Stimulated activated CD4-positive, alpha-beta T cell treated with anti-CD3 and anti-CD28 coated beads, TNF-alpha, amount 100 ng/mL, for 1 hour (primary cell): ENCODE measurements around the gene PARD3.
"Not testable (repeated sequence)": the region's sequence is repeated elsewhere in the genome, so short reads cannot be mapped to it uniquely, and the experiment has no call there.

ENCODE experiments used
- DNase-seq, 3 donors: peaks; one replicate each; pipeline ENCODE4 v3.0.0-alpha.2; 2020; ENCODE audit warnings: low read depth in 3 of 3, low spot score in 1 of 3

The PARD3 gene

GRCh38 chr10:34475274-34475646 is 339.8 kb downstream of the PARD3 start:
- DNase-seq, result no peak

GRCh38 chr10:34474555-34475273 is 340.4 kb downstream of the PARD3 start:
- no peak for DNase-seq

GRCh38 chr10:34474009-34474376 is 341.1 kb downstream of the PARD3 start:
- no peak for DNase-seq

DNA sequence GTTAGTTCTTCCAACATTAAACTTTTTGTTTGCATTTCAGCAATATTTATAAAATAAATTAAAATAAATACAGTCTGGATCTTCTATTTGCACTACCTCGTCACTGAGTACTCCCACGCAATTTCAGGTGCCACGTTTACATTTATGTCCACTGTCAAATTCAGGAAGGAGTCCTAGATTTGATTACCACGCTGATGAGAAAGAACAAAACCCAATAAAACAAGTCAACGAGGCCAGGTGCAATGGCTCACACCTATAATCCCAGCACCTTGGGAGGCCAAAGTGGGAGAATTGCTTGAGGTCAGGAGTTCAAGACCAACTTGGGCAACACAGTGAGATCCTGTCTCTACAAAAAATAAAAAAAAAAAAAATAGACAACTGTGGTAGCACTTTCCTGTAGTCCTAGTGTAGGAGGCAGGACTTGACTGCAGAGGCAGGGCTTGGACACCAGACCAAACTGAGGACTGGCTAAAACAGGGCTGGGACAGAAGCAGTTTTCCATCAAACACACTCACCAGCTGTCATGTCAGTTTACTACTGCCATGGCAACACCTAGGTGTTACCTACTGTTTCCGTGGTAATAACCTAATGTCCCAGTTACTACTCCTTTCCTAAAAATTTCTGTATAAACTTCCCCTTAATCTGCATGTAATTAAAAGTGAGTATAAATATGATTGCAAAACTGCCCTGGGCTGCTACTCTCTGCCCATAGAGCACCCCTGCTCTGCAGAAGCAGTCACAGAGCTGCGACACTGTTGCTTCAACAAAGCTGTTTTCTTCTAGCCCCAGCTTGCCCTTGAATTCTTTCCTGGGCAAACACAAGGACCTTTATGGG is 341.7 kb downstream of the PARD3 start:
- DNase-seq, result no peak

DNA sequence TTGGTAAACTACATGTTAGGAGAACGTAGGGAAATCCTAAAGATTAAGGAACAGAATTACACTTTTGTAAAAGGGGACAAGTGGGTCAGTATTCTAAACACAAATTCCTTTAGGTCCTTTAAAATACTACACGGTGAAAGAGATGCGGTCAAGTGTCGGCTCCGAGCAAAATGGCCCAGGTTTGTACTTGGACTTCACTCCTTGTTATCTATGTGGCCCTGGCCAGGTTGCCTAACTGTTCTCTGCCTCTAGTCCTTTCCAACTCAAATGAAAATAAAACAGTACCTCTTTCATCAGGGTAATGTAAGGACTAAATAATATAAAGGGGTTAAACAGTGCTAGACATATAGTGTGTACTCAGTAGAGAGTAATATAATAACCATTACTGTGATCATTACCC is 344.8 kb downstream of the PARD3 start:
- no peak for DNase-seq

DNA sequence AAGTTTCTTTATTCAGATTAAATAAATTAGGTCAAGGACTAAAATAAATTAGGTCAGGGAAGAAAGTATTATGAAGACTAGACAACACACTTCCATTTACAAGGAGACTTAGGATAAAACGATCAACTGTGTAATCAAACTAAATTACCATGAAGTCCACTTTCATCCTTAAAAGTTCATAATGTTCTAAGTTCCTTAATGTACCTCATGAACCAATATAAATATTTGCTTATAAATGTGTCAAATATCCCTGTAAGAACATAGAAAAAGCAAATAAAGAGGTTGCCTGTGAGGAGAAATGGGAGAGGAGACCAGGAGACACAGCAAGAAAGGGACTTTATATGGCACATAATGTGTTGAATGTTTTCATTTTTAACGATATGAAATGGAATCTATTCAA is 345.6 kb downstream of the PARD3 start:
- DNase-seq, result no peak

GRCh38 chr10:34467902-34468301 is 347.2 kb downstream of the PARD3 start:
- DNase-seq, result no peak

DNA sequence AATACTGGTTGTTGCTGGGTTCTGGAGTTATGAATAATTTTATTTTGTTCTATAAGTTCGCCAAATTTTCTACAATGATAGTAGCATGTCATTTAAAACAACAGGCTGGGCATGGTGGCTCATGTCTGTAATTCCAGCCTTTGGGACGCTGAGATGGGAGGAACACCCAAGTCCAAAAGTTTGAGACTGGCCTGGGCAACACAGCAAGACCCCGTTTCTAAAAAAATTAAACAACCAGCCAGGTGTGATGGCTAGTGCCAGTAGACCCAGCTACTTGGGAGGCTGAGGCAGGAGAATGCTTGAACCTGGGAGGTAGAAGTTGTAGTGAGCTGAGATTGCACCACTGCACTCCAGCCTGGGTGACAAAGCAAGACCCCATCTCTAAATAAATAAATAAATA is 347.7 kb downstream of the PARD3 start:
- no peak for DNase-seq

GRCh38 chr10:34465678-34466077 is 349.4 kb downstream of the PARD3 start:
- DNase-seq, result no peak

- no peak for DNase-seq
These were observed 350.5 kb downstream of the PARD3 start for GRCh38 chr10:34464591-34464990.

DNA sequence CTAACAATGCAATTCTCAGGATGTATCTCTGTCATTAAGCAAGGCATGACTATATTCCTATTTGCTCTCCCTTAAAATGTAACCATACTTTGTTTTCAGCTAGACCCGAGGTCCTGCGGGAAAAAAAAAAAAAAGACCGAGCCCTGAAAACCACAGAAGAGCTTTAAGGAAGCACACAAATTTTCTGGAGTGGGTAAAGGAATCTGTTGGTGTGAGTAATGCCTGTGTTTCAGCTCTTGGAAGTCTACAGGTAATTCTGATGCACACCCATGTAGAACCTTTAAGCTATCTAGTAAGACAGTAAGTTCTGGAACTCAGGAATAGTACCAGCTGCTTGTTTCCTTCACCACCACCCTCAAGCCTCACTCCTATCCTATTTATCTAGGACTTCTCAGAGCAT is 351.1 kb downstream of the PARD3 start:
- no peak for DNase-seq

DNA sequence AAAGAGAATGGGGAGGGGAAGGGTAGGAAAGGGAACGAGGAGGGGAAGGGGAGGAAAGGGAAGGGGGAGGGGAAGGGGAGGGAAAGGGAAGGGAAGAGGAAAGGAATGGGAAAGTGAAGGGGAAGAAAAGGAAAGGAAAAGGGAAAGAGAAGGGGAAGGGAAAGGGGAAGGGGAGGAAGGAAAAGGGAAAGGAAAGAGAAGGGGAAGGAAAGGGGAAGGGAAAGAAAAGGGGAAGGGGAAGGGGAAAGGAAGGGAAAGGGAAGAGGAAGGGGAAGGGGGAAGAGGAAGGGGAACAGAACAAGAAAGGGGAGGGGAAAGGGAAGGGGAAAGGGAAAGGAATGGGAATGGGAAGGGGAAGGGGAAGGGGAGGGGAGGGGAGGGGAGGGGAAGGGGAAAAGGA is 352.1 kb downstream of the PARD3 start:
- no peak for DNase-seq

GRCh38 chr10:34462056-34462455 is 353.0 kb downstream of the PARD3 start:
- DNase-seq, result no peak

DNA sequence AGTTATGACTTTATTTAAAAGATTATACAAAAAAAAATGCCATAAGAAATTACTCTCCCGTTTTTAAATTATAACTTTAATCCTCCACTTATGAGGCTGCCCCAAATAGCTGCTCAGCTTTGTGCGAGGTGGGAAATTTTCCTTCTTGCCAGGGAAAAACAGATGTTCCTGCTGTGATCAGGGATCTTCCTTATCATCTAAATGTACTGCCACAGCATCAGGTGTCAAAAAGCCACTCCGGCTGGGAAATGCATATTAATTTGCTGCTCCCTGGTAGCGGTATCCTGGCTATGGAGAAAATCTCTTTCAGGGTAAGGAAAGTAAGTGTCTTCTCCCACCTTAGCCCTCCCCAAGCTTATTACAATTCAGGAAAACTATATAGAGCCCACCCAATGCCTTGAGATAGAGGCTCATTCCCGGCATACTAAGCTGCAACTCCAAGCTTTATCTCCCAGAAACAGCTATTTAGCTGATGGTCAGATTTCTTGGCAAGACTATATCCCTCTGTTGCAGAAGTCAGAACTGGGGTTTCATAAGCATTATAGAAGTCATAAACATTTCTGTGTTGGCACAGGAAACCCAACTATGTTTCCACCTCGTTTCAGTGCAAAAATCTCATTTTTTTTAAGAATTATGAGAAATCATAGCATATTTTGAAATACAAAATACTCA is 360.4 kb downstream of the PARD3 start:
- DNase-seq, result no peak

GRCh38 chr10:34449836-34450235 is 365.3 kb downstream of the PARD3 start:
- DNase-seq, result no peak

- DNase-seq, result no peak
These were observed 369.0 kb downstream of the PARD3 start for GRCh38 chr10:34446049-34446448.

- DNase-seq, result no peak
These were observed 370.6 kb downstream of the PARD3 start for GRCh38 chr10:34444223-34445183.

GRCh38 chr10:34439386-34439785 is 375.7 kb downstream of the PARD3 start:
- DNase-seq, result not testable (repeated sequence)

DNA sequence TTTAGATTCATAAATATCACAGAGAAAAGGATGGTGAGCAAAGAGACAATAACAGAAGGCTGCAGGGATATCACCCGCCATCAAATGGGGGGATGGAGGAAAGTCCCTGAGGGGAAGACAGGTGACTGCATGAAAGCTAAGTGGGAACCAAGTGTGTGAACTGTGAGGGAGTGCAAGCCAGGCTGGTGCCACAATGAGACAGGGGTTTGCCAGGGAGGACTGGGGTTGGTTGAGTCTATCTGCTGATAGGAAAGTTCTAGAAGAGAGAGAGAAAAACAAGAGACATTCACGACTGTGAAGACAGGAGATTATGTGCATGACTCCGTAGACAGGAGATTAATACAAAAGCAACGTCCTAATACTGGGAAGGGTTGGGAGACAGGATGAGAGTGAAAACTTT is 376.4 kb downstream of the PARD3 start:
- no peak for DNase-seq

DNA sequence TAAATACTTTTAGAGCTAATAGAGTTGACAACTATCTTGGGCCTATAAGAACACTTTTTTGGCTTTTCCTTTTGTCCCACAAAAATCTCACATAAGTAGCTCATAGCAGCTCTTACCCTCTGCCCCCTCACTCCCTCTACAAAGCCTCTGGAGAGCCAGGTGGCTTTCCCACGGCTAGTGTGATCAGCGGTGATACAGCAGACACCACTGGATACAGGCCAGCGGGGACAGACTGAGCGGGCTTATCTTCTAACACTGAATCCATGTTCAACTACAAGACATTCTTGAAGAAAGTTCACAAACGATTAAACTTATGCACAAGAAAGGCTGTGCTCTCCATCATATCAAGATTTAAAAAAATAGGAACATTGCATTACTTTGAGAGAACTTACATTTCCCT is 377.2 kb downstream of the PARD3 start:
- DNase-seq, result no peak

- no peak for DNase-seq
These were observed 380.9 kb downstream of the PARD3 start for GRCh38 chr10:34434119-34434594.
